ENCODE measurements around the gene VAMP3.

Gene VAMP3
- total RNA-seq: 24.8 to 43.6 reads per million in 2 experiments

- peak; percentile 68 for DNase-seq (ENCODE audit: low read depth)
Measured at GRCh38 chr1:7770997-7771822, at the start of gene VAMP3. Gene VAMP3 (plus strand): TSS chr1:7771296. CDS start chr1:7771384, 88 bp downstream.

GRCh38 chr1:7721940-7722669 is 49.0 kb upstream of the VAMP3 start:
- DNase-seq (ENCODE audit: low read depth): no peak

GRCh38 chr1:7722670-7723012 is 48.5 kb upstream of the VAMP3 start:
- no peak for DNase-seq (ENCODE audit: low read depth)

- no peak for DNase-seq (ENCODE audit: low read depth)
Measured at GRCh38 chr1:7726623-7727022, 44.5 kb upstream of the VAMP3 start.

- DNase-seq (ENCODE audit: low read depth): no peak
Measured at GRCh38 chr1:7727809-7728471, 43.2 kb upstream of the VAMP3 start.

- no peak for DNase-seq (ENCODE audit: low read depth)
Measured at GRCh38 chr1:7729761-7730160, 41.3 kb upstream of the VAMP3 start.

GRCh38 chr1:7732331-7732730 is 38.8 kb upstream of the VAMP3 start:
- no peak for DNase-seq (ENCODE audit: low read depth)

GRCh38 chr1:7733276-7733675 is 37.8 kb upstream of the VAMP3 start:
- no peak for DNase-seq (ENCODE audit: low read depth)

GRCh38 chr1:7738044-7738443 is 33.1 kb upstream of the VAMP3 start:
- no peak for DNase-seq (ENCODE audit: low read depth)

- DNase-seq (ENCODE audit: low read depth): no peak
Measured at GRCh38 chr1:7743346-7743745, 27.8 kb upstream of the VAMP3 start.

- no peak for DNase-seq (ENCODE audit: low read depth)
Measured at GRCh38 chr1:7744882-7745281, 26.2 kb upstream of the VAMP3 start.

GRCh38 chr1:7745783-7746182 is 25.3 kb upstream of the VAMP3 start:
- no peak for DNase-seq (ENCODE audit: low read depth)

GRCh38 chr1:7747605-7748004 is 23.5 kb upstream of the VAMP3 start:
- no peak for DNase-seq (ENCODE audit: low read depth)

- no peak for DNase-seq (ENCODE audit: low read depth)
Measured at GRCh38 chr1:7749126-7749525, 22.0 kb upstream of the VAMP3 start.

- no peak for DNase-seq (ENCODE audit: low read depth)
Measured at GRCh38 chr1:7751174-7751573, 19.9 kb upstream of the VAMP3 start.

GRCh38 chr1:7752512-7753417 is 18.3 kb upstream of the VAMP3 start:
- DNase-seq (ENCODE audit: low read depth): peak; percentile 31

GRCh38 chr1:7753641-7754040 is 17.5 kb upstream of the VAMP3 start:
- no peak for DNase-seq (ENCODE audit: low read depth)

GRCh38 chr1:7754234-7754633 is 16.9 kb upstream of the VAMP3 start:
- DNase-seq (ENCODE audit: low read depth): no peak

GRCh38 chr1:7755448-7755847 is 15.6 kb upstream of the VAMP3 start:
- no peak for DNase-seq (ENCODE audit: low read depth)

- DNase-seq (ENCODE audit: low read depth): no peak
Measured at GRCh38 chr1:7760245-7760644, 10.9 kb upstream of the VAMP3 start.

GRCh38 chr1:7761103-7761502 is 10.0 kb upstream of the VAMP3 start:
- no peak for DNase-seq (ENCODE audit: low read depth)

GRCh38 chr1:7767176-7767575 is 3.9 kb upstream of the VAMP3 start:
- no peak for DNase-seq (ENCODE audit: low read depth)

Measured in T follicular helper cell (primary cell).